Smooth muscle cell of the coronary artery (primary cell): ENCODE results near the gene BRMS1. TPM values are rescaled to one million over a fixed set of nuclear protein-coding genes. Genes with fewer than 3 reads are reported as not detected.

Experiments
- total RNA-seq: library from RNA; depleted of rRNA; stranded (reverse); fragments of >200 nt; gene quantifications from 2 replicates; pipeline ENCODE4 v1.2.3, GENCODE V29; 2014; ENCODE audit warnings: low replicate concordance

Gene BRMS1
- total RNA-seq: 45.7 and 53.4 TPM in 2 replicates

GRCh38 chr11:66344550-66345315 lies at the start of gene BRMS1:
Gene BRMS1, minus strand, starts transcription at chr11:66345104. Its CDS starts 2,870 bp downstream, at chr11:66342234.

DNA sequence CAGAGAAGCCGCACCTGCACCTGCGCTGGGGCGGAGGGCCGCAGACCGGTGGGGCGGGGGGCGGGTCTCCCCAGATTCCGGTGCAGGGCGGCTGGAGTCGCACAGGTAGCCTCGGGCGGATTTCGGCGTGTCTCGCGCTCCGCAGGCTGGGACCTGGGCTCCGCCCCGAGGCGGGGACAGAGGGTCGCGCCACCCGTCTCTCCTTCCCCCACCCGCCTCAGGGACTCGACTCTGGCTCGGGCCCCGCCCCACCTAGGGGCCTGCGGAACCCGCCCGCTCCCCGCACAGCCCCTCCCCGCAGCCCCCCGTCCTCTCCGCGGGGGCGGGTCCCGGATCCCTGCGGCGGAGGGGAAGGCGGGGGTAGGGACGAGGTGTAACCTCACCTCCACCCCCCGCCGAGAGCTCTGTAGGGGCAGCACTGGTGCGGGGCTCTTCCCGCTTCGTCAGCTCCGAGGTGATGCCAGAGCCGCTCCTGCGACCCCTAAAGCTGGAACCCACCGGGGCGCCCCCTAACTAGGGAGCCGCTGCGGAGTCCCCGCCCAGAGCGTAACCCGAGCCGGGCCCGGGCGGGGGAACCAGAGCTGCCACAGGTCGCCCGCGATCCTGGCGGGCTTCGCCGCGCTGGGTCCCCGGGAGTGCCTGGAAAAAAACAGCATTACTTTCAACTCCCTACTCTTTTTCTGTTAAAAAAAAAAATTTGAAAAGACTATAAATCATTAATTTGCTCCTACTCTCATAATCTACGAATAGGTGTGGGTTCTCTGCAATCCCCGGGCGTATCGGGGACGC lies 26.9 kb upstream of the BRMS1 start, which contains the start of gene SLC29A2:
TSS of gene SLC29A2 (minus strand) at position 134 of the 789 bp plus-strand sequence. CDS start 169 bp downstream, outside the sequence.

GRCh38 chr11:66347425-66348276 lies 2.7 kb upstream of the BRMS1 start, which contains the start of gene B4GAT1:
Gene B4GAT1, minus strand, starts transcription at chr11:66347629. Its CDS starts 84 bp downstream, at chr11:66347545.

DNA sequence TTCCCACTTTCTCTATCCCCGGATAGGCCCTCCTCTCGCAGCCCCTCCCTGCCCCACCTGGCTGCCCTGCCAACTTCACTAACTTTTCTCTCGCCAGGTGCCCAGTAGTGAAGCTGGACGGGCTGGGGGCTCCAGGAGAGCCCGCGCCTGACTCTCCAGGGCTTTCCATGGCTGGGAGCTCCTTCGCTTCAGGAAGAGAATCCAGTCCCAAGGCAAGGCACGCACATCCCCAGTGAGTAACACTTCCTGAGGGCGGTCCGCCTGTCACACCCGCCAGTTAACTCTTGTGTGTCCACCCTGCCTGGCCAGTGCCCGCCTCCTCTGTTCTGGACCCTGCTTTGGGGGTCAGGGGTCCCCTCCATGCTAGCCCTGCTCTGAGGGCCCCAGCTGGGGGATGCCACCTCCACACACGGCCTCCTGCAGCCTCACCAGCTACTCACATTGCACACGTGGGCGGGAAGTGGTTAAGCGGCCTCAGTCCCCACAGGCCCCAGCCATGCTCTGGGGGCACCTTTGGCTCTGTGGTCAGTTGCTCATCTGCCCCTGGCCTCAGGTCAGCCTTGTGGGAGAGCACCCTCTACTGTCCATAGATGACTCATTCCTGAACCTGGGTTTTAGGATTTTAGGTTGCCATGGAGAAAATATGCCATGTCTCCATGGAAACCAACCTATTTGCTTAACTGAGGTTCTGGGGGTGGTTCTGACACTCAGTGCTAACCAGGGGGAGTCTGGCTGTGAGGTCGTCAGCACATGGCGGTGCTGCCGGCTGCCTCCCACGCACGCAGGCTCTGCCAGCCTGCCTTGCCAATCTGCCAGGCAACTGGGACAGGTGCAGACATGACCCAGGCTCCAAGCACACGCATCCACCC lies 8.4 kb downstream of the BRMS1 start, which contains the start of gene RIN1:
TSS of gene RIN1 (minus strand) at position 201 of the 869 bp plus-strand sequence. CDS start at position 169, 32 bp downstream.

GRCh38 chr11:66316849-66317251 lies 28.1 kb downstream of the BRMS1 start, which contains the start of gene CD248:
Gene CD248, minus strand, starts transcription at chr11:66317044. Its CDS starts 17 bp downstream, at chr11:66317027.

DNA sequence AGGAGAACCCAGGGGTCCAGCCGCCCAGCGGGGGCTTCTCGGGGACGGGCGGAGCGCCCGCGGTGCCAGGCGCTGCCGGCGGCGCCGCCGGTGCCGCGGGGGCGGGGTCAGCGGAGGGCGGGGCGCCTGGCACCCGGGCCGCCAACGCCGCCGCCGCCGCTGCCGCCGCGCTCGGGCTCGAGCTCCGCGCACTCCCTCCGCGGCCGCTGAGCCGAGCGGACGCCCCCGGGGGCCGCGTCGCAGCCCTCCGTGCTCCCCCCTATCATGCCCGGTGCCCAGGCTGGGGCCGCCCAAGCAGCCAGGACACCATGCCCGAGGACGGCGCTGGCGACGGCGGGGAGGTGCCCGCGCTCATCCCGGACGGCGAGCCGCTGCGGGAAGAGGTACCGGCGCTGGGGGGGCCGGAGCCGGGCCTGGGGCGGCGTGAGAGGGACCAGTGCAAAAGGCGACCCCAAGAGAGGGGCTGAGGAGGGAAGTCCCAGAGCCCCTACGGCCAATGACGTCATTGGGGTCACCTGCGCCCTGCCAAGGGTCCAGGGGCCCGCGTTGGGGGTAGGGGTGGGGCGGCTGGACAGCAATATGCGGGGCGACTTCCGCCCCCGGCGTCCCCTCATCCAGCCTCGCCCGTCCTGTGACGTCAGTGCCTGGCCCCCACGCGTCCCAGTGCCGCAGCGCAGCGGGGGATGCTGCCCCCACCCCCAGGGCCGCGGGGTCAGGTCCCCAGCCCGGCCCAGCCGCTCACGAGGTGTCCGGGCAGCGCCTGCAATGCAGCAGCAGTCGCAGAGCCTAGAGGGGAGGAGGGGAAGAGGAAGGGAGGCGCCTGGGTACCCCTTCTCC lies 53.0 kb downstream of the BRMS1 start, which contains the start of gene TMEM151A:
TSS of gene TMEM151A (plus strand) at position 189 of the 837 bp plus-strand sequence. CDS start at position 309, 120 bp downstream.

DNA sequence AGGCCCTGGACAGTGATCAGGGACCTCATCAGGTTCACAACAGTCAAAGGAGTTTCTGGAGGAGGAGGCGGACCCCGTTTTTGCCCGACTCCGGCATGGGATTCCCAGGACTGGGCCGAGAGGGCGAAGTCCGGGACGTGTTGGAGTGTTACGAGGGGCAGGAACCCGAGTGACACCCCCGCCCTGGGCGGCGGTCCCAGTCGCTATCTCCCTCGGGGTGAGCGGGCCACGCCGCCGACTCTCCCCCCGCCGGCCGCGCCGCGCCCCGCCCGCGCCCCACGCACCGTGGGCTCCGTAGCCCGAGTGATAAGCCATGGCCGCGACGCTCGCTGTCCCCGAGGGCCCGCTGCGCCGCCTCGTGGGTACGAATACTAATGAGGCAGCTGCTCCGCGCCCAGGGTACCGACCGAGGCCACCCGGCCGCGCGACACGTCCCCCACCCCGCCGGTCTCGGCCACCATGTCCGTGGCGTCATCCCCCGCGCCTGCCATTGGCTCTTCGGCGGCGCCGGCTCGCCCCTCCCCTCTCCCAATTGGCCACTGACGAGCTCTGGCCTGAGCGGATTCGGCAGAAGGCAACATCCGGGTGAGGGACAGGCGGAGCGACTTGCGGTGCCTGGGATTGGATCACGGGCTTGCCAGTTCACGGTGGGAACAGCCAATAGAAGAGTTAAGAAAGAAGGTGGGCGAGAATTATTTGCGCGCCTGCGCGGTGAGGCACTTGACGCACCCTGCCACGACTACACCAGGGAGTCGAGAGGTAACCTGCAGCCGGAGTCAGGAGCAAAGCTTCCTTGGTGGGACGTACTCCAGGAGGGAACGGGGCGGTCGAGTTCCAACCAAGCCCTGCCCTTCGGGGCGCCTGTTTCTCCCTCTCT lies 56.0 kb downstream of the BRMS1 start, which contains the start of gene YIF1A:
TSS of gene YIF1A (minus strand) at position 473 of the 877 bp plus-strand sequence. CDS start at position 315, 158 bp downstream.

Other genes with a start within 250 kb of the BRMS1 start
- 16.4 TPM in 2 replicates for gene KLC2, start 87.4 kb downstream of the BRMS1 start, total RNA-seq
- gene RAB1B, start 76.5 kb downstream of the BRMS1 start, total RNA-seq: 53.5 and 63.5 TPM in 2 replicates
- gene CNIH2, start 66.9 kb downstream of the BRMS1 start, total RNA-seq: 0.45 TPM in 1 of 2 replicates, not detected in the other
- 199 and 284 TPM in 2 replicates for gene YIF1A, start 56.0 kb downstream of the BRMS1 start, total RNA-seq
- 0.08 and 0.23 TPM in 2 replicates for gene TMEM151A, start 53.2 kb downstream of the BRMS1 start, total RNA-seq
- gene CD248, start 28.1 kb downstream of the BRMS1 start, total RNA-seq: 2.6 and 108 TPM in 2 replicates
- 6.8 and 9.7 TPM in 2 replicates for gene RIN1, start 8.7 kb downstream of the BRMS1 start, total RNA-seq
- gene B4GAT1, start 2.5 kb upstream of the BRMS1 start, total RNA-seq: 23.0 and 36.9 TPM in 2 replicates
- gene SLC29A2, start 26.7 kb upstream of the BRMS1 start, total RNA-seq: 0.08 TPM in 1 of 2 replicates, not detected in the other
- gene NPAS4, start 75.9 kb upstream of the BRMS1 start, total RNA-seq: not detected in 2 replicates
- gene MRPL11, start 93.7 kb upstream of the BRMS1 start, total RNA-seq: 20.7 and 38.6 TPM in 2 replicates
- gene PELI3, start 121.8 kb upstream of the BRMS1 start, total RNA-seq: 8.8 and 20.0 TPM in 2 replicates
- 28.5 and 67.1 TPM in 2 replicates for gene DPP3, start 135.3 kb upstream of the BRMS1 start, total RNA-seq
- 18.4 and 27.6 TPM in 2 replicates for gene BBS1, start 165.5 kb upstream of the BRMS1 start, total RNA-seq
- 6.8 and 9.9 TPM in 2 replicates for gene ZDHHC24, start 200.9 kb upstream of the BRMS1 start, total RNA-seq
- under 0.01 and 0.12 TPM in 2 replicates for gene ACTN3, start 201.8 kb upstream of the BRMS1 start, total RNA-seq
- gene CTSF, start 223.5 kb upstream of the BRMS1 start, total RNA-seq: 11.3 and 50.3 TPM in 2 replicates
- gene CCDC87, start 248.0 kb upstream of the BRMS1 start, total RNA-seq: 0.12 and 0.15 TPM in 2 replicates
- 51.4 and 62.0 TPM in 2 replicates for gene CCS, start 248.1 kb upstream of the BRMS1 start, total RNA-seq